Tibial artery (tissue), 4 donors: Measurements from ENCODE around the gene PLXNA1.

Experiments
- DNase-seq, 2 donors: peaks; one replicate each; pipeline ENCODE4 v3.0.0-alpha.2; 2019
- H3K27ac ChIP-seq, 2 donors: fragments of 200-600 bp; sonication (generic) in 1 of 2; 1 replicate in 1 of 2; 2 replicates in 1 of 2; pipeline ENCODE4 v1.5.1; 2018 to 2019; ENCODE audit warnings: mild to moderate bottlenecking in 1 of 2
- H3K27me3 ChIP-seq, 2 donors: fragments of 200-600 bp; sonication (generic) in 1 of 2; one replicate each; pipeline versions ENCODE4 v1.5.1 to v1.6.0; 2016 to 2019
- H3K36me3 ChIP-seq, 3 donors: fragments of 200-600 bp; sonication (generic) in 2 of 3; one replicate each; pipeline ENCODE4 v1.5.1; 2016 to 2019; ENCODE audit warnings: mild to moderate bottlenecking in 2 of 3
- H3K4me1 ChIP-seq, 4 donors: fragments of 200-600 bp; sonication (generic) in 2 of 4; 1 replicate in 3 of 4; 2 replicates in 1 of 4; pipeline ENCODE4 v1.5.1; 2016 to 2019
- H3K4me3 ChIP-seq, 2 donors: fragments of 200-600 bp; sonication (generic) in 1 of 2; 1 replicate in 1 of 2; 2 replicates in 1 of 2; pipeline ENCODE4 v1.5.1; 2018 to 2019; ENCODE audit warnings: mild to moderate bottlenecking in 2 of 2
- H3K9me3 ChIP-seq, 3 donors: fragments of 200-600 bp; sonication (generic) in 1 of 3; one replicate each; pipeline ENCODE4 v1.5.1; 2016 to 2019
- intact Hi-C: fragments of 100-400 bp; cut with DNase I; formaldehyde crosslinking; loops from one replicate; pipeline ENCODE4 v1.15.0; 2023; ENCODE audit warnings: low total_unique reads
- TF ChIP-seq, protein P1 (sequence below), 2 experiments: fragments of 200-600 bp in 1 of 2; fragments of 450-650 bp in 1 of 2; IDR thresholded peaks; one replicate each; pipeline ENCODE4 v1.5.1; 2017 to 2019; ENCODE audit warnings: antibody characterized with exemption in 2 of 2, mild to moderate bottlenecking in 1 of 2, moderate library complexity in 1 of 2

The PLXNA1 gene

GRCh38 chr3:126954141-126954842 is 28.6 kb upstream of the PLXNA1 start:
- peaks cover 0 to 5% (median 0%) of the 10 kb centered on the region in 3 donors for H3K36me3 ChIP-seq
- H3K4me1 ChIP-seq, result no peaks in the 10 kb centered on the region
- DNase-seq, result peak in 1 of 2 donors; percentile 43
- TF ChIP-seq, protein P1, sequence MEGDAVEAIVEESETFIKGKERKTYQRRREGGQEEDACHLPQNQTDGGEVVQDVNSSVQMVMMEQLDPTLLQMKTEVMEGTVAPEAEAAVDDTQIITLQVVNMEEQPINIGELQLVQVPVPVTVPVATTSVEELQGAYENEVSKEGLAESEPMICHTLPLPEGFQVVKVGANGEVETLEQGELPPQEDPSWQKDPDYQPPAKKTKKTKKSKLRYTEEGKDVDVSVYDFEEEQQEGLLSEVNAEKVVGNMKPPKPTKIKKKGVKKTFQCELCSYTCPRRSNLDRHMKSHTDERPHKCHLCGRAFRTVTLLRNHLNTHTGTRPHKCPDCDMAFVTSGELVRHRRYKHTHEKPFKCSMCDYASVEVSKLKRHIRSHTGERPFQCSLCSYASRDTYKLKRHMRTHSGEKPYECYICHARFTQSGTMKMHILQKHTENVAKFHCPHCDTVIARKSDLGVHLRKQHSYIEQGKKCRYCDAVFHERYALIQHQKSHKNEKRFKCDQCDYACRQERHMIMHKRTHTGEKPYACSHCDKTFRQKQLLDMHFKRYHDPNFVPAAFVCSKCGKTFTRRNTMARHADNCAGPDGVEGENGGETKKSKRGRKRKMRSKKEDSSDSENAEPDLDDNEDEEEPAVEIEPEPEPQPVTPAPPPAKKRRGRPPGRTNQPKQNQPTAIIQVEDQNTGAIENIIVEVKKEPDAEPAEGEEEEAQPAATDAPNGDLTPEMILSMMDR (IDR thresholded peaks at IDR 0.05), result no peak
- H3K27me3 ChIP-seq, result no peaks in the 10 kb centered on the region
- H3K4me3 ChIP-seq, result no peak overlapping the region
- intact Hi-C loops, result no loop called here
- no peaks in the 10 kb centered on the region for H3K9me3 ChIP-seq
- H3K27ac ChIP-seq, result no peak overlapping the region

- TF ChIP-seq, protein P1 (IDR thresholded peaks at IDR 0.05), result no peak
- Histone ChIP-seq H3K4me3 (no peak overlapping the region), H3K9me3 (no peaks in the 10 kb centered on the region), H3K36me3 (no peaks in the 10 kb centered on the region), H3K27ac (no peak overlapping the region), H3K4me1 (peaks cover 0 to under 1% (median 0%) of the 10 kb centered on the region in 4 donors), H3K27me3 (no peaks in the 10 kb centered on the region)
- intact Hi-C loops, result no loop called here
- DNase-seq, result peak in 1 of 2 donors; percentile 29
Observed at GRCh38 chr3:126955004-126955790, 27.7 kb upstream of the PLXNA1 start.

- H3K36me3 ChIP-seq, result no peaks in the 10 kb centered on the region
- intact Hi-C loops, result no loop called here
- peak in 1 of 2 donors; percentile 44 for DNase-seq
- H3K27me3 ChIP-seq, result no peaks in the 10 kb centered on the region
- no peaks in the 10 kb centered on the region for H3K9me3 ChIP-seq
- no peak overlapping the region for H3K27ac ChIP-seq
- no peak overlapping the region for H3K4me3 ChIP-seq
- peaks cover 0 to 12% (median 6%) of the 10 kb centered on the region in 4 donors for H3K4me1 ChIP-seq
- TF ChIP-seq, protein P1 (IDR thresholded peaks at IDR 0.05), result no peak
Observed at GRCh38 chr3:126956361-126956760, 26.6 kb upstream of the PLXNA1 start.

DNA sequence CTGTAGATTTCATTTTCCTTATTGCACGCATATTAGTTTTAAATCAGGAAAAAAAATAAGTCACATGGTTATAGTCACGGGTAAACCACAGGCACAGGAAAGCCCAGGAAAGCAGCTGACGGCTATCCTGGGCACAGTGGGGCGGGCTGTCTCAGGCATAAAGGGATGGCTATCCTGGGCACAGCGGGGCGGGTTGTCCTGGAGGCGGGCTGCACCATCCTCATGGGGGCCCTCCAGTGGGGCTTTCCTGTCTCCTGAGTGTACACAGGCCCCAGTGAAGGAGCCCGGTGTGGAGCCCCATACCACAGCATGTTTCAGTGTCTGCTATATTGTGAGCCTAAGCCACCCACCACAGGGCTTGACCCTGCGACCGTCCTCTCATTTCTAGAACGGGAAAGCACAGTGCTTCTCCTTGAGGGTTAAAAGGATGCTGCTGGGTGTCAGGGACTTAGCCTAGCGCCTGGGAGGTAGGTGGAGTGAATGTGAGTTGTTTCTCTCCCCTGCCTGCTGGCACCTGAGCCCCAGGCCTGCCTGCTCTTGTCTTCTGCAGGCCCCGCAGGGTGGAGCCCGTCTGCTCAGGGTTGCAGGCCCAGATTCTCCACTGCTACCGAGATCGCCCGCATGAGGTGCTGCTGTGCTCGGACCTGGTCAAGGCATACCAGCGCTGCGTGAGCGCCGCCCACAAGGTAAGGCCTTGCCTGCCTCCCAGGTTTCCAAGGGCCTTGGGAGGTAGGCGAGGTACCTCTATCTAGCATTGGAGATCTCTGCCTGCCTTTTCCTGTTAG is 25.9 kb upstream of the PLXNA1 start:
- no peaks in the 10 kb centered on the region for H3K27me3 ChIP-seq
- no peaks in the 10 kb centered on the region for H3K36me3 ChIP-seq
- no peak overlapping the region for H3K4me3 ChIP-seq
- peaks cover 0 to 19% (median 10%) of the 10 kb centered on the region in 4 donors for H3K4me1 ChIP-seq
- intact Hi-C loops, result no loop called here
- TF ChIP-seq, protein P1 (IDR thresholded peaks at IDR 0.05), result no peak
- DNase-seq, result peak; percentile 17 to 49
- no peaks in the 10 kb centered on the region for H3K9me3 ChIP-seq
- no peak overlapping the region for H3K27ac ChIP-seq

DNA sequence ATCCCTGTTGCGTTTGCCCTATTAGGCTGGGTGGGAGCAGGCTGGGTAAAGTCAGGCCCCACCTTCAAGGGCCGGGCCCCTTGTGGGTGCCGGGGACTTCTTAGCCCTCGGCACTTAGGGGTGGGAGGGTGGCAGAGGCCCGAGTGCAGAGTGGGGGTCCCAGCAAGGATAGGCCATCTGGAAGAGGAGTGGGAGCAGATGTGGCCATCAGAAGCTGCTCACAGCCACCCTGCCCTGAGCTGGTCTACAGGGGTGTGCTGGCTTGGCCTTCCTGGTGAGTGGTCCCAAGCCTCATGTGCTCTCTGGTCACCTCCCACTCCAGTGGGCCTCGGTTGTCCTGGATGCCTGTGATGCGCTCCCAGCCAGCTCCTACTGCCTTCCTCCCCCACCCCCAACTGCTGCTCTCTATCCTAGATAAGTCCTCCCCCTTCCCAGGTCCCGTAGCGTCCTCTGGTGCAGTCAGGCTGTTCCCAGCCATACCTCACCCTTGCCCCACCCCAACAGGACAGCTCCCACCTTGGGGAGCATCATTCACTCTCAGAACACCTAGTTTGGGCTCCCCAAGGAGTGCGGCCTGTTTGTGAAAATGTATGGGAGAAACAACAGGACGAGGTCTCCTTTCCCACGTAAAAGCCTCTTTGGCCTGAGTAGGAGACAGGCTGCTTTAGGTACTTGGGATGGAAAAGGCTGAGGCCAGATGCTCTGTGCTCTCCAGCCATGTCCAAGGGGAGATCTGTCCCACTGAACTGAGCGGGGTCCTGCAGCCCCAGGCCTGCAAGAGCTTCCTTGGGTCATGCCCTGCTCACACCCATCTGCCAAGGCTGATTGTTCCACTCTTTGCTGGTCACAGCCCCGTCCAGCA is 24.9 kb upstream of the PLXNA1 start:
- H3K4me3 ChIP-seq, result no peak overlapping the region
- TF ChIP-seq, protein P1 (IDR thresholded peaks at IDR 0.05), result no peak
- no peak overlapping the region for H3K27ac ChIP-seq
- peak; percentile 9 to 53 for DNase-seq
- peaks cover 0 to 23% (median 11%) of the 10 kb centered on the region in 4 donors for H3K4me1 ChIP-seq
- no peaks in the 10 kb centered on the region for H3K9me3 ChIP-seq
- H3K27me3 ChIP-seq, result no peaks in the 10 kb centered on the region
- intact Hi-C loops, result no loop called here
- H3K36me3 ChIP-seq, result no peaks in the 10 kb centered on the region
